CD14-positive monocyte (primary cell): ENCODE data around the gene SLC66A1. TPM values are rescaled to one million over a fixed set of nuclear protein-coding genes. Genes with fewer than 3 reads are reported as not detected.

Experiments
- DNase-seq, 3 donors: peaks; one replicate each; pipeline ENCODE4 v3.0.0-alpha.2; 2011 to 2022
- H2AFZ ChIP-seq: 2 replicates; pipeline ENCODE4 v1.6.0; 2012; ENCODE audit warnings: mild to moderate bottlenecking, low read depth, low read length, inconsistent platforms; ENCODE audit not compliant: insufficient read depth, poor library complexity, severe bottlenecking
- H3K27ac ChIP-seq, 2 donors: 1 replicate in 1 of 2; 2 replicates in 1 of 2; pipeline ENCODE4 v1.5.1; 2012 to 2013; ENCODE audit warnings: low read length in 2 of 2, control low read depth in 1 of 2, inconsistent platforms in 1 of 2, low read depth in 1 of 2, mild to moderate bottlenecking in 1 of 2
- H3K27me3 ChIP-seq, 2 donors: one replicate each; pipeline versions ENCODE4 v1.6.0 to v1.6.1; 2011 to 2013; ENCODE audit warnings: low read length in 2 of 2; ENCODE audit not compliant: control insufficient read depth in 2 of 2, insufficient read depth in 2 of 2
- H3K36me3 ChIP-seq, 2 donors: replicated peaks in 1 of 2; 1 replicate in 1 of 2; 2 replicates in 1 of 2; pipeline versions ENCODE4 v1.5.1 to v1.6.1; 2012 to 2013; ENCODE audit warnings: low read length in 2 of 2, control low read depth in 1 of 2, inconsistent platforms in 1 of 2, mild to moderate bottlenecking in 1 of 2; ENCODE audit not compliant: insufficient read depth in 2 of 2, control insufficient read depth in 1 of 2
- H3K4me1 ChIP-seq, 2 donors: 1 replicate in 1 of 2; 2 replicates in 1 of 2; pipeline versions ENCODE4 v1.5.1 to v1.6.1; 2012 to 2013; ENCODE audit warnings: low read length in 2 of 2, control low read depth in 1 of 2, inconsistent platforms in 1 of 2, mild to moderate bottlenecking in 1 of 2, moderate library complexity in 1 of 2; ENCODE audit not compliant: insufficient read depth in 2 of 2, control insufficient read depth in 1 of 2
- H3K4me2 ChIP-seq: replicated peaks from 2 replicates; pipeline ENCODE3; 2012; ENCODE audit warnings: low read length, moderate library complexity, mild to moderate bottlenecking; ENCODE audit not compliant: poor library complexity, severe bottlenecking; ENCODE audit errors: extremely low read depth
- H3K4me3 ChIP-seq, 3 experiments: fragments of 200-600 bp in 1 of 3; sonication (generic) in 1 of 3; replicated peaks in 1 of 3; 1 replicate in 2 of 3; 2 replicates in 1 of 3; pipeline ENCODE4 v1.5.1; 2011 to 2013; ENCODE audit warnings: low read length in 3 of 3, mild to moderate bottlenecking in 3 of 3, control low read depth in 2 of 3, low read depth in 2 of 3, inconsistent platforms in 1 of 3, moderate library complexity in 1 of 3
- H3K79me2 ChIP-seq: 2 replicates; pipeline ENCODE4 v1.6.0; 2012; ENCODE audit warnings: mild to moderate bottlenecking, control low read depth, inconsistent platforms, low read length, moderate library complexity; ENCODE audit not compliant: insufficient read depth
- H3K9ac ChIP-seq: 2 replicates; pipeline ENCODE4 v1.6.0; 2017; ENCODE audit warnings: low read length, mild to moderate bottlenecking; ENCODE audit not compliant: insufficient read depth, poor library complexity, severe bottlenecking
- H3K9me3 ChIP-seq, 2 donors: replicated peaks in 1 of 2; 1 replicate in 1 of 2; 2 replicates in 1 of 2; pipeline versions ENCODE4 v1.5.1 to v1.6.1; 2012 to 2013; ENCODE audit warnings: low read length in 2 of 2, control low read depth in 1 of 2; ENCODE audit not compliant: control insufficient read depth in 1 of 2, insufficient read depth in 1 of 2
- H4K20me1 ChIP-seq: 2 replicates; pipeline ENCODE4 v1.6.0; 2012; ENCODE audit warnings: mild to moderate bottlenecking, low read length, control low read depth, moderate library complexity; ENCODE audit not compliant: insufficient read depth
- H3K27ac Mint-ChIP-seq, 7 donors: one replicate each; pipeline ENCODE4 v1.8.0; 2020; ENCODE audit warnings: mild to moderate bottlenecking in 7 of 7, mixed read lengths in 7 of 7, moderate library complexity in 6 of 7, inconsistent platforms in 2 of 7
- H3K27me3 Mint-ChIP-seq, 3 donors: one replicate each; pipeline ENCODE4 v1.8.0; 2021 to 2022; ENCODE audit warnings: low read depth in 3 of 3, mild to moderate bottlenecking in 3 of 3, mixed read lengths in 3 of 3, moderate library complexity in 3 of 3, inconsistent platforms in 1 of 3
- H3K36me3 Mint-ChIP-seq, 2 donors: one replicate each; pipeline ENCODE4 v1.8.0; 2020; ENCODE audit warnings: mixed read lengths in 2 of 2, inconsistent platforms in 1 of 2, mild to moderate bottlenecking in 1 of 2
- H3K4me1 Mint-ChIP-seq: one replicate; pipeline ENCODE4 v1.8.0; 2020; ENCODE audit warnings: mild to moderate bottlenecking, mixed read lengths
- H3K4me3 Mint-ChIP-seq, 2 donors: one replicate each; pipeline ENCODE4 v1.8.0; 2020; ENCODE audit warnings: mild to moderate bottlenecking in 2 of 2, mixed read lengths in 2 of 2, moderate library complexity in 1 of 2
- H3K9me3 Mint-ChIP-seq, 7 donors: one replicate each; pipeline ENCODE4 v1.8.0; 2020 to 2022; ENCODE audit warnings: mixed read lengths in 7 of 7, mild to moderate bottlenecking in 6 of 7, moderate library complexity in 6 of 7, inconsistent platforms in 2 of 7
- CTCF ChIP-seq: fragments of 200-600 bp; IDR thresholded peaks from one replicate; pipeline ENCODE4 v1.8.0; 2022; ENCODE audit warnings: antibody characterized with exemption, mild to moderate bottlenecking
- WGBS: methylation state at CpG from one replicate; pipeline ENCODE4 v1.1.5; 2013; ENCODE audit warnings: missing lambda C conversion rate; ENCODE audit not compliant: insufficient coverage; 5-methylcytosine and 5-hydroxymethylcytosine counted together
- intact Hi-C, 2 donors: fragments of 100-400 bp; cut with micrococcal nuclease; formaldehyde crosslinking; loops; one replicate each; pipeline versions ENCODE4 v1.15.0 to v1.15.1; 2023
- polyA plus RNA-seq, 3 donors: library from polyadenylated mRNA; depleted of rRNA in 1 of 3; unstranded in 2 of 3; stranded (reverse) in 1 of 3; fragments of 300-500 nt in 2 of 3; fragments of >200 nt in 1 of 3; fragmentation: Illumina TruSeq in 2 of 3; gene quantifications; 1 replicate in 2 of 3; 2 replicates in 1 of 3; pipeline ENCODE4 v1.2.3, GENCODE V29; 2012 to 2021

SLC66A1 gene
- polyA plus RNA-seq, 3 donors, result 9.1 to 21.1 (median 9.7) TPM

DNA sequence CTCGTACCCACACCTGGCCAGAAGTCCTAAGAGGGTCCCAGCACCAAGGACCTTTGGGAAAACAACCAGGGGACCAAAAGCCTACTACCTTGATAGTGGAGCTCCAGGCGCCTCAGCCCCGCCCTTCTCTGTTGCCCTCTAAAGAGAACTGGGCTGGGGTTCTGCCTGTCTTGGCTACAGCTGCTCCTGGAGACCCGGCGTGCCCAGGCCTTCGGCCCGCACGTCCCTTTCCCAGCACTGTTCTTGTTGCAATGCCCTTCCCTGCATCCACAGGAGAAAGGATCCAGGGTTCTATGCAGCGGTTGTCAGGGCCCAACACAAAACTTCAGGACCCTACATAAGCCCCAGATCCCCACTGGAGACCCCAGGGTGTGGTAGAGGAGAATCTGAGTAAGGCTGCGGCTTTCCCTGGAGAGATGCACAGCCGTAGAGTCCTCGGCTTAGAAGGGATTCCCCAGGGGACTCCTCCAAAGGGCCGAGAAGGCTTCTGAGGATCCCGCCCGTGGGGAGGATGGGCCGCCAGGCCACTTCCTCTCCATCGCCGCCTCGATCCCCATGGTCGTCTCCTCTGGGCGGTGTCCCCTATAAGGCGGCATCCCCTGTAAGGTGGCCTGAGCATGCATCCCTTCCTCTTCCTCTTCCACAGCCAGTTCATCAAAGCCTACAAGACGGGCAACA is 12.0 kb downstream of the SLC66A1 start:
- intact Hi-C loops, result no loop called here
- H4K20me1 ChIP-seq, result peaks cover 8% of the 10 kb centered on the region
- no peak overlapping the region for H3K27ac ChIP-seq
- TF ChIP-seq CTCF, result no peak
- H3K9ac ChIP-seq, result no peak overlapping the region
- Mint-ChIP-seq H3K4me1 (peaks cover 19% of the 10 kb centered on the region), H3K36me3 (peaks cover 61 to 86% of the 10 kb centered on the region in 2 donors), H3K4me3 (no peak overlapping the region), H3K9me3 (no peaks in the 10 kb centered on the region), H3K27ac (peak overlapping the region in 2 of 7 donors; percentile 14 to 37), H3K27me3 (no peaks in the 10 kb centered on the region)
- peaks cover 52 to 67% of the 10 kb centered on the region in 2 donors for H3K36me3 ChIP-seq
- 74% methylated on average over 17 of the region's 23 CpGs for WGBS
- H3K27me3 ChIP-seq, result no peaks in the 10 kb centered on the region
- peaks cover 31% of the 10 kb centered on the region for H3K79me2 ChIP-seq
- no peak for DNase-seq
- no peaks in the 10 kb centered on the region for H3K9me3 ChIP-seq
- H3K4me2 ChIP-seq, result no peak overlapping the region
- peaks cover 15 to 26% of the 10 kb centered on the region in 2 donors for H3K4me1 ChIP-seq
- no peak overlapping the region for H3K4me3 ChIP-seq
- no peak overlapping the region for H2AFZ ChIP-seq

GRCh38 chr1:19324665-19324990 is 12.5 kb downstream of the SLC66A1 start:
- Mint-ChIP-seq H3K27ac (peak overlapping the region in 3 of 7 donors; percentile 5 to 37 (median 15)), H3K4me1 (peaks cover 17% of the 10 kb centered on the region), H3K4me3 (no peak overlapping the region), H3K36me3 (peaks cover 62 to 86% of the 10 kb centered on the region in 2 donors), H3K9me3 (no peaks in the 10 kb centered on the region), H3K27me3 (no peaks in the 10 kb centered on the region)
- H3K4me1 ChIP-seq, result peaks cover 14 to 23% of the 10 kb centered on the region in 2 donors
- peaks cover 8% of the 10 kb centered on the region for H4K20me1 ChIP-seq
- no peak overlapping the region for H3K4me2 ChIP-seq
- H2AFZ ChIP-seq, result no peak overlapping the region
- no peak overlapping the region for H3K27ac ChIP-seq
- H3K79me2 ChIP-seq, result peaks cover 31% of the 10 kb centered on the region
- H3K9me3 ChIP-seq, result no peaks in the 10 kb centered on the region
- TF ChIP-seq CTCF, result no peak
- no peak for DNase-seq
- intact Hi-C loops, result no loop called here
- no peaks in the 10 kb centered on the region for H3K27me3 ChIP-seq
- no peak overlapping the region for H3K9ac ChIP-seq
- 100% methylated on average over 3 of the region's 9 CpGs for WGBS
- peaks cover 52 to 71% of the 10 kb centered on the region in 2 donors for H3K36me3 ChIP-seq
- no peak overlapping the region for H3K4me3 ChIP-seq
